GM21786 (cell line): ENCODE measurements around the gene CBFA2T2.
"Not testable (repeated sequence)": the region's sequence is repeated elsewhere in the genome, so short reads cannot be mapped to it uniquely, and the experiment has no call there.

ENCODE experiments used
- ATAC-seq: cut with Tn5 transposase; IDR thresholded peaks from one replicate; pipeline ENCODE4 v1.9.1; 2021; ENCODE audit not compliant: unreplicated experiment

The CBFA2T2 gene

DNA sequence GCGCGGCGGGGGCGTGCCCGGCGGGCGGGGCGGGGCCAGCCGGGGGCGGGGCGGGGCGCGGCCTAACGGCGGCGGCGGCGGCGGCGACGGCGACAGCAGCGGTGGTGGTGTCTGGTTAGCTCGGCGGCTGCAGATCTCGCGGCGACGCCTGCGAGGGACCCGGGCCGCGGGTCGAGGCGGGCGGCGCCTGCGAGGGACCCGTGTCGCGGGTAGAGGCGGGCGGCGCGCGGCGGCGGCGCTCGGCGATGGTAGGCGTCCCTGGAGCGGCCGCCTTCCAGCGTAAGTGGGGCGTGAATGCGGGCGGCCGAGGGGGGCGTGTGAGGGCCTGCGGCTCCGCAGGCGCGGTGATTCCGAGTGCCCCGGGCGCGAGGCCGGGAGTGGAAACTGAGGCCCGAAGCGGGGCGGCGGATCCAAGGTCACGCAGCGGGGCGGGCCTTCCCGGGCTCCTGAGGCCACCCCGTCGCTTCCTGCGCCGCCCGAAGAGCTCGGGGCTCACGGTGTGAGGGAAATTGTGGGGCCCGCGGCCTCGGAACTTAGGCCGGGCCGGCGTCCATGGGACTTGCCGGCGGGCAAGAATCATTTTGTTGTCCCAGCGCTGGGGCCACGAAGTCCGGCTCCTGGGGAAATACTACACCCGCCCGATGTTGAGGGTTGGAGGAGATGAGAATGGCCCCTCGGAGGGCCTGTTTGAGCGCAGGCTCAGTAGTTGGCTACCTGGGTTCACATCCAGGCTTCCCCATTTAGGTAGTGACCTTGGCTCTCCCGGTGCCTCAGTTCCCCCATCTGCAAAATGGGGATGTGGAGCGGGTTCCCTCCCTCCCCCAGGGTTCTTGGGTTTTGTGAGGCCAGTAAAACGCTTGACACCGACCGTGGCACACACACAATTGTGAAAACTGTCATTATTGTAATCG, at the start of gene CBFA2T2:
TSS of gene CBFA2T2 (plus strand) at position 74 of the 911 bp plus-strand sequence. CDS start at position 246, 172 bp downstream.
- peak; percentile 39 for ATAC-seq

DNA sequence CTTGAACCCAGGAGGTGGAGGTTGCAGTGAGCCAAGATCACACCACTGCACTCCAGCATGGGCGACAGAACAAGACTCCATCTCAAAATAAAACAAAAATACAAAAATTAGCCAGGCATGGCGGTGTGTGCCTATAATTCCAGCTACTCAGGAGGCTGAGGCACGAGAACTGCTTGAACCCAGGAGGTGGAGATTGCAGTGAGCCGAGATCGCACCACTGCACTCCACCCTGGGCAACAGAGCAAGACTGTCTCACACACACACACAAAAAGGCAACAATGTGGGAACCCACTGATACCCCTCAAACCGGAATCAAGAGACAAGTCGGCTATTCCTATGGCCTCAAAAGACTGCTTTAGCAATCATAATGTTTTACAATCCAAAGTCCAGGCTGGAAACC, 49.3 kb upstream of the CBFA2T2 start:
- ATAC-seq, result not testable (repeated sequence)

DNA sequence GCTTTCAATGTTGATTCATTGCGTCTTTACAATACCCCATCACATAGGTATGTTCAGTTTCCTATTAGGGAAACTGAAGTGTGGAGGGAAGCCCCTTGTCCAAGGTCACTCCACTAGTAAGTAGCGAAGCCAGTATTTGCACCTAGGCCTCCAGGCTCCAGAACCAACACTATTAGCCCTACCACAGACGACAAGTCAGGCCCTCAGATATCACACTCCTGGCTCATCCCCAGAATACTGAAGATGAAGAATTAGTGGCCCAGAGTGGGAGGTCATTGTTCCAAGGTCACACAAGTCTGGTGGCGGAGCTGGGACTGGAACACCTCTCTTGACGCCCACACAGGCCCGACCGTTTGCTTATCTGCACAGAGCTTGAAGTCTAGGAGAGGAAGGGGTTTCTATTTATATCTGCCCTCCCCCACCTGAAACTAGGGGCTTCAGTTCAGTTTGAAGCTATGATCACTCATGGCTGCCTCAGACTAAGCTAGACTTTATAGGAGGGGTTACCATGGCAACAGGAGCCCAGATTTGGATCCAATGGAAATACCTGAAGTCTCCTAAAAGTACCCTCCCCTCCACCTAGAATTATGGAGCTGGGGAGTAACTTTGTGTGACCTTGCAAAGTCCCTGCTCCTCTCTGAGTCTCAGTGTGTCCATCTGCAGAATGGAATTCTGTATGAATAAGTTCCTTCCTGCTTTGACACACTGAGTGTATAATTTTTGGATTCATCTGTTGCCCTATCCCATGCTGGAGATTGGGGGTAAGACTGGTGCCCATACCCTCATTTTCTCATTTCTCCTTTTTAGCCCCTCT, 48.5 kb upstream of the CBFA2T2 start:
- no peak for ATAC-seq

DNA sequence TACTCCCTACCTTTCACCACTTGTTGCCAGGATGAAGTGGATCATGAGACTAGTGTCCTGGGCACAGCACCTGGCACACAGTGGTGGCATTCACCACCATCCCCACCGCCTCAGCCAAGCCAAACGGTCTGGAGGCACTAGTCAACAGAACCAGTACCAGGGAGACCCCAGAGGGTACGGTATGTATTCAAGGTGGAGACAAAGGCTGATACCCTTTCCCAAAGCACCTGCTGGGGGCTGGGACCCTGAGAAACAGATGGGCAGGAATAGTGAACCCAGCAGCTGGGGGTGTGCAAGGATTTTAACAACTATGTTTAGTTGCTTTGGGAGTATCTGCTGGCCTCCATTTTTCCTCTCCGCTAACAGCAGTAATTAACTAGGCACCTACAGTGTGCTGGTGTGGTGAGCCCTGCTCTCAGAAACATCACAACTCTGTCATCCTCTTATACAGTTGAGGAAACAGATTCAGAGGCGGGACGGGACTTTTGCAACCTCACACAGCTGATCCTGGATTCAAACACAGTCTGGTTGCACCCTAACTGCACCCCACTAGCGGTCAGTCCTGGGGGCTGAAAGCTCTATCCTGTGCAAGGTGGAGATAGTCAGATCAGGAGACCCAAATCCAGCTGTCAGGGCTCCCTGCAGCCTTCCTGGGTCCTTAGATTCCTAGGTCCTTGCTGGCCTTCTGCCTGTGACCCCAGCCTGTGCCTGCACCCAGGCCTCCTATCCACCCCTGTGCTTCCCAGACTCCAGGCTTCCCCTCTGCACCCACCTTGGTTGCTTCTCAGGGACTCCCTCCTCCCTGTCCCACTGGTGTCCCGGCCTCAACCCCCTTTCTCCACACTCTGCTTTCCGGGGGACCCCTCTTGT, 47.5 kb upstream of the CBFA2T2 start:
- ATAC-seq, result no peak

DNA sequence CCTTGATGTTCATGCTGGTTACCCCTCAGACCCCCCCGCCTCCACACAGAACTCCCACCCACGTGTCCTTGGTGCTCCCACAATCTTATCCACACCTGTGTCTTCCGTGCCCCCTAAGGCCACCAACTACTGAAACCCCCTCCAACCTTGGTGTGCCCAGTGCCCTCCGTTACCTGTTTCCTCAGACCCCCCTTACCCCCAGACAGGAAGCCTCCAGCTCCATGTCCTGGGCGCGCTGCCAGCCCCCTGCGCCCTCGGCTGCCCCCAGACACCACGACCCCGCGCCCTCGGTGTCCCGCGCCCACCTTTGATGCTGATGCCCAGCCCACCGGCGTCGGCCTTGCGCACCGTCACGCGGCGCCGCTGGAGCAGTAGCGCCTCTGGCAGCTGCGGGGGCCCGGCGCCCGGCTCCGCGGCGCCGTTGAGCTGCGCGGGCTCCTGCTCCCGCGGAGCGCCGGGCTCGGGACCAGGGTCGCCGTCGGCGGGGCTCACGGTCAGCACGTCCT, 46.8 kb upstream of the CBFA2T2 start:
- ATAC-seq, result no peak

DNA sequence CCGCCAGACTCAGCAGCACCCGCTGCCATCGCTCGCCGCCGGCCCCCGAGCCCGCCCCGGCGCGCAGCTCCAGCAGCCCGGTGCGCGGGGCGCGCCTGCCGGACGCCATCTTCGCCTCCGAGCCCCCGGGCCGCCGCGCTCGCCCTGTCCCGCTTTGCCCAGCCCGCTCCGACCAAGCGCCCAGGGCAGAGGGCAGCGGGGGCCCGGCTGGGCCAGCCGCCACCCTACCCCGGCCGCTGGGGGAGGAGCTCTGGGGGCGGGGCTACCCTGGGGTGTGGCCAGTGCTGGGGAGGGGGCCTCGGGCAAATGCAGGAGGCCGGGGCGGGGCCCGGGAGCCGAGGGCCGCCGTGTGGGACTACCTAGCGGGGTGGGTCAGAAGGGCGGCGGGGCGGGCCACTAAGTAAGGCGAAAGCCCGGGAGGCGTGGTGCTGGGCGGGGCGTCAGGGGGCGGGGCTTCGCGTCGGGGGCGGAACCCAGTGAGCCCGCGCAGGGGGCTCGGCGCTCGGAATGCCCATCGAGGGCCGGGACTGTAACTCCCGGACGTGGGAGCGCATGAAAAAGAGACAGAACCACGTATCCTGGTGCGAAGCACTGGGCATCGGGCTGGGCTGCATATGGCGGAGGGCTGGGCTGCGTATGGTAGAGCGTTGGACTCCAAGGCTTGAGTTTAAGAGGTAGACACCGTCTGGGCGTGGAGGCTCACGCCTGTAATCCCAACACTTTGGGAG, 46.2 kb upstream of the CBFA2T2 start, which contains the start of gene SNTA1:
TSS of gene SNTA1 (minus strand) at position 252 of the 728 bp plus-strand sequence. CDS start at position 109, 143 bp downstream.
- ATAC-seq, result no peak

DNA sequence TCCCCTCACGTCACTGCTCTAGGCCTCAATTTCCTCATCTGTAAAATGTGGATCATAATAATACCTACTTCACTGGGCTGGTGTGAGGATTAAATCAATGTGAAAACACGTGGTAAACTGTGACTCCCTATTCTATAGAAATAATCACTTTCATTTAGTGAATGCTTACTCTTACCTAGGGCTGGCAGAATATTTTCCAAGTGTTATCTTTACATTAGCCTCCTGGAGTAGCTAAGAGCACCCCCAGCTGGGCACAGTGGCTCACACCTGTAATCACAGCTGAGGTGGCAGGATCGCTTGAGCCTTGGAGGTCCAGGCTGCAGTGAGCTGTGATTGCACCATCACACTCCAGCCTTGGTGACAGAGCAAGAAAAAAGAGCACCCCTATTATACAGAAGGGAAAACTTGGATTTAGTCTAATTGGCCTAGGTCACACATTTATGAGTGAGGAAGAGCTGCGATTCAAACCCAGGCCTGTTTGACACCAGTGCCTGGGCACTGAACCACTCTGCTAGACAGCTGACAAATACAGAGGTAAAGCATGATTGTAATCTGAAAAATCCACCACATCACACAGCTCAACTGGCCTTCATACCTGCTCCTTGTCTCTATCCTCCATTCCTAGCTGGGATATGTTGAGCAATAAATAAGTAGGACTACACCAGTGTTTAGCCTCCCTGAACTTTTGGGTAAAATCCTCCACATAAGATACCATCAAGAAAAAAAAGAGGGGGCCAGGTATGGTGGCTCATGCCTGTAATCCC, 44.9 kb upstream of the CBFA2T2 start:
- ATAC-seq, result no peak

DNA sequence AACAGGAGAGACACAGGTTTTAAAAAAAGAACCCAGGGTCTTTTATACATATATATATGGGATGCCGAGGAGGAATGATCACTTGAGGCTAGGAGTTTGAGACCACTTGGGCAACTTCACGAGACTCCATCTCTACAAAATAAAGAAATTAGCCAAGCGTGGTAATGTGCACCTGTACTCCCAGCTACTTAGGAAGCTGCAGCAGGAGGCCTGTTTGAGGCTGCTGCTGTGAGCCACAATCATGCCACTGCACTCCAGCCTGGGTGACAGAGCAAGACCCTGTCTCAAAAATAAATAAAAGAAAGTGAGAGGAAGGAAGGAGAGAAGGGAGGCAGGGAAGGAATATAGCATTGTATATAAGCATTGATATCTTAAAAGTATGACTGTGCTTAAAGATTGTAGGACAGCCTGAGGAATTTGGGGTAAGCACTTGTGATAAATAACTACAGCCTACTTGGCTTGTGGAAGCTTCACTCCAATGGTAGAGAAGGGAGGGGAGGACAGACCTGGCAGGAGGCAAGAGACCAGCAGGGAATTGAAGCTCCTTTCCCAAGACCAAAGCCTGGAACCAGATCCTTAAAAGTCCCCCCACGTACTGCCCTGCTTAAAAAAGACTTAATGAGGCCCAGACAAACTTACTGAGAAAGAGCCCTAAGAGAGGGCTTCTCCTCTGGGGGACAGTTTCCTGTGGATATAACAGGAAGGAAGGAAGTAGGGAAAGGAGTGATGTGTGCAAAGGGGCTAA, 43.8 kb upstream of the CBFA2T2 start:
- ATAC-seq, result no peak

DNA sequence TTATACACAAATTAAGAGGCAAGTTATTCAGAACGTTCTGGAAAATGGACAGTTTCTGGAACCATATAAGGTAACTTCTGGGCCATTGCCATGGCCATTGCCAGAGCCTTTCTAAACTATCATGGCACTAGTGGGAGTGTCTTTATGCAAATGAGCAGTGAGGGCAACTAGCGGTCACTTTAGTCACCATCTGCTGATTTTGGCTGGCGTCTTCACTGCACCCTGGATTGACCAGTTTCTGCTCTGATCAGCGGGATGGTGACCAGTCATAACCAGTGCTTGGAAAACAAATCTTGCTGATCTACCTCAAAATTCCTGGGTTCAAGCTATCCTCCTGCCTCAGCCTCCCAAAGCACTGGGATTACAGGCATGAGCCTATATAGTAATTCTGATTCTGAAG, 39.0 kb upstream of the CBFA2T2 start:
- no peak for ATAC-seq

DNA sequence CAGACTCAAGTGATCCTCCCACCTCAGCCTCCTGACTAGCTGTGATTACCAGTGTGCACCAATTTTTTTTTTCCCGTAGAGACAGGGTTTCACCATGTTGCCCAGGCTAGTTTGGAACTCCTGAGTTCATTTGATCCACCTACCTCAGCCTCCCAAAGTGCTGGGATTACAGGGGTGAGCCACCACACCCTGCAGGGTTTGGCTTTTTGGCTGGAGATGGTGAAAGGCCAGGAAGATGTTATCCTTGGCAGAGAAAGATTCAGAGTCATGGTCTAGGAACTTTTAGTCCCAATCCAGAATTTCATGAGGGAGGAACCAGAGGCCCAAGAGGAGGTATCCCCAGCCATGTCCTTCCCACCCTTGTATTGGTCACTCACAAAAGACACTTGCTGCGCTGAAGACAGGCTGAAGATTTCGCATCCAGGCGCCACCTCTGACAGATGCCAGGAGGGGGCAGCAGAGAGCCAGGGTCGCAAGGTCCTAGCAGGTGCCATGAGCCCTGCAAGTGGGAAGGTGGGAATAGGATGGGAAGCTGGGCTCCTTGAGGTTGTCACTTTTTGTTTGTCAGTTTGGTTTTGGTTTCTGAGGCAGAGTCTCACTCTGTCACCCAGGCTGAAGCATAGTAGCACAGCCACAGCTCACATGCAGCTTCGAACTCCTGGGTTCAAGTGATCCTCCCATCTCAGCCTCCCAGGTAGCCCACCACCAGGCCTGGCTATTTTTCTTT, 32.8 kb upstream of the CBFA2T2 start:
- ATAC-seq, result not testable (repeated sequence)

DNA sequence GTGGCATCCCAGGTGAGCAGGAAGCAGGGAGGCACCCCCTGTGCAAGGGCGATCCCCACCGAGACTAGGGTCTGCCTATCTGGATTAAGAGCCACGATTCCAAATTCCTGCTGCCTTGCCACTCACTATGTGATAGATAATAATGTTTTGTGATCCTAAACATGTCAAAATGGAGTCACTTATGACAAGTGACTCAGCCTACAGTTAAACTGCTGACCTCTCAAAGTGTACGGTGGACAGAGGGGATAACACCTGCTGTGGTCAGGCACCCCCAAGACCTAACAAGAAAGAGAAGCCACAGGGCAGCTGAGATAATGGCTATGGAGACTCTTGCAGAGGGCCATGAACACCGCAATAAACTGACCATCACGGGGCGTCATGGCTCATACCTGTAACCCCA, 30.3 kb upstream of the CBFA2T2 start:
- ATAC-seq, result no peak

DNA sequence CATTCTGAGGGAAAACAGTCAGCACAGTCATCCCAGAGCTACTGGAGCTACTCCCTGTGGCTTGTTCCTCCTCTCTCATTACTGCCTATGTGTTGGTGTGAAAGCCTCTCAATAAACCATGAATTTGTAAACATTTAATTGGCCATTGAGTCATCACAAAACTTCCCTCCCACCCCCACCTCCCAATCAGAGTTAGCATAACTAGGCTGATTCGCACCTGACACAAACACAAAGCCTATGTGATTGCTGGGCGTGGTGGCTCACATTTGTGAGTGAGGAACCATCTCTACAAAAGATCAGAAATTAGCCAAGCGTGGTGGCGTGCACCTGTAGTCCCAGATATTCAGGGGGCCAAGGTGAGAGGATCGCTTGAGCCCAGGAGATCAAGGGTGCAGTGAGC, 29.2 kb upstream of the CBFA2T2 start:
- no peak for ATAC-seq

DNA sequence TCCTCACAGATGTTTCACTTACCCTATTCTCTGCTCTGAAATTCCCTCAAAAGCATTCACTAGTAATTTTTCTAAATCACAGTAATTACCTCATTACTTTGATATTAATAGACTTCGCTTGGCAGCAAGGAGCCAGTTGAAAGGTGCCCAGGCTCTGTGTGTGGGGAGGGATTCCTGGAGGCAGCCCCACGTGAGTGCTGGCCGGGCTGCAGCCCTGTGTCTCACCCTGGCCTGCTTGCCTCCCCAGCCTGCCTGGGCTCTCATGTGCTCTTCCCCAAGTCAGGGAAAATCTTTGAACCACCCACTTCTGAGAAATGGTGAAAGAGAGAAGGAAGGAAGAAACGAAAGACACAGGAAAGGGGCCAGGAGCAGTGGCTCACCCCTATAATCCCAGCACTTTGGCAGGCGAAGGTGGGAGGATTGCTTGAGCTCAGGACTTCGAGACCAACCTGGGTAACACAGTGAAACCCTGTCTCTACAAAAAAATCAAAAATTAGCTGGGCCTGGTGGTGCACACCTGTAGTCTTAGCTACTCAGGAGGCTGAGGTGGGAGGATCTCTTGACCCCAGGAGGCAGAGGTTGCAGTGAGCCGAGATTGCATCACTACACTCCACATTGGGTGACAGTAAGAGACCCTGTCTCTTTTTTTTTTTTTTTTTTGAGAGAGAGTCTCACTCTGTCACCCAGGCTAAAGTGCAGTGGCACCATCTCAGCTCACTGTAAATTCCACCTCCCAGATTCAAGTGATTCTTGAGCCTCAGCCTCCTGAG, 26.4 kb upstream of the CBFA2T2 start:
- no peak for ATAC-seq

DNA sequence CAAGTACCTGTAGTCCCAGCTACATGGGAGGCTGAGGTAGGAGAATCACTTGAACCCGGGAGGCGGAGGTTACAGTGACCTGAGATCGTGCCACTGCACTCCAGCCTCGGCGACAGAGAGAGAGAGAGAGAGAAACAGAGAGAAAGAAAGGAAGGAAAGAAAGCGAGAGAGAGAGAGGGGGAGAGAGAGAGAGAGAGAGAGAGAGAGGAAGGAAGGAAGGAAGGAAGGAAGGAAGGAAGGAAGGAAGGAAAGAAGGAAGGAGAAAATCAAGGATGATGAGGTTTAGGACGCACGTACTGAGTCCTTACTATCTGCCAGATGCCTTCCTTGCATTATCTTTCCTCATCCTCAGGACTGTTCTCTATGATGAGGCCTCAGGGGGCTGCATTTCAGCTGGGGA, 25.1 kb upstream of the CBFA2T2 start:
- ATAC-seq, result not testable (repeated sequence)

DNA sequence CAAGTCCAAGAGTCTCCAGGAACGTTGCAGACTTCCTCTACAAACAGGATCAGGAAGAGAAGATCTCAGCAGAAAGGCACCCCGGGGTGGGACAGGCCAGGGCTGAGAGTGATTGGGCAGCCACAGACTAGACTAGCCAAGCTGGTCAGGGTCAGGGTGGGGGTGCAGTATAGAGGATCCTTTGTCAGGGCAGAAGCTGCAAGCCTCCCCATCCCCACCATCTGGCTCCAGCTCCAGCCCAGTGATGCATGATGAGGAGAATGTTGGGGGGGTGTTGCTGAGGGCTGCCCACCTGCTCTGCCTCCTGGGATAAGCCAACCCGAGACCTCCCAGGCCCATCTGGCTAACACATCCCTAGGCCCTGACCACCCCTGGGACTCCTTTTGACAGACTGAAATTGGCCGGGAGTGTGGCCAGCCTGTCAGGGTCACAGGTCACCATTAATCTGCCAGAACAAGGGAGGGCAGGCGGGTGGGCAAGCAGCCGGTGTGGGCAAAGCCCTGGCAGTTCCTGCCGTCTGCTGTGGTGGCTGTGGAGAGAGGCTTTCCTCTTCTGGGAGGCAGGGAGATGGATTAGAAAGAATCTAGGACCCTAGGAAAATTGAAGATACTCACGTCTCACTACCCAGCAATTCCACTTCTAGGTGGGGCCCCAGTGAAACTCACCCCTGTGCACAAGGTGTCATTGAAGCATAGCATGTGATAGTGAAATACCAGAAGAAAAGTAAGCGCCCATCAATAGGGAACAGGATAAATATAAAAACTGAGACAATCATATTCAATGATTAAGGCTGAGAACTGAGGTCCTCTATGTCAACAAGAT, 24.2 kb upstream of the CBFA2T2 start:
- ATAC-seq, result no peak

DNA sequence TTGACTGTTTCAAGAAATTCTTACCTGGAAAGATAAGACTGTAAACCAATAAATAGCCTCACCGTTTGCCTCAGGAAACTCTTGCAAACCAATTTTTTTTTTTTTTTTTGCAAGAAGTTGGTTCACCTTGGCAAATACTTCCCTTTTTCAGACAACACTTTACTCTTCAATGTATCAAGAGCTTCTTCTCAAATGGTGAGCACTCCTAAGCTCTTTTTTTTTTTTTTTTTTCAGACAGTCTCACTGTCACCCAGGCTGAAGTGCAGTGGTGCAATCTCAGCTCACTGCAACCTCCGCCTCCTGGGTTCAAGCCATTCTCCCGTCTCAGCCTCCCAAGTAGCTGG, 23.6 kb upstream of the CBFA2T2 start:
- ATAC-seq, result no peak
